K562 (cell line): ENCODE results near the gene ADGRB3. TPM values are rescaled to one million over a fixed set of nuclear protein-coding genes. Genes with fewer than 3 reads are reported as not detected.

Experiments used
- CHD7 ChIP-seq: fragments of 200-600 bp; sonication (generic); IDR thresholded peaks from one replicate; pipeline ENCODE4 v1.6.1; 2012; ENCODE audit warnings: mild to moderate bottlenecking, low read depth, low read length, inconsistent platforms
- DNMT1 ChIP-seq: fragments of 450-650 bp; IDR thresholded peaks from 2 replicates; pipeline ENCODE4 v1.6.1; 2016; ENCODE audit warnings: antibody characterized with exemption, mild to moderate bottlenecking
- EP400 ChIP-seq: fragments of 450-650 bp; IDR thresholded peaks from 2 replicates; pipeline ENCODE4 v1.6.1; 2017; ENCODE audit warnings: antibody characterized with exemption, mild to moderate bottlenecking, moderate library complexity
- FOXA1 ChIP-seq: fragments of 450-650 bp; IDR thresholded peaks from 2 replicates; pipeline ENCODE4 v1.6.1; 2016; ENCODE audit warnings: mild to moderate bottlenecking, borderline replicate concordance
- LEF1 ChIP-seq: fragments of 450-650 bp; IDR thresholded peaks from 2 replicates; pipeline ENCODE4 v1.6.1; 2016; ENCODE audit warnings: mild to moderate bottlenecking
- MIER1 ChIP-seq: fragments of 450-650 bp; IDR thresholded peaks from 2 replicates; pipeline ENCODE4 v1.6.1; 2016; ENCODE audit warnings: antibody characterized with exemption, mild to moderate bottlenecking, low read depth
- POLR2B ChIP-seq: fragments of 450-650 bp; IDR thresholded peaks from 2 replicates; pipeline ENCODE4 v1.6.1; 2018; ENCODE audit warnings: low read depth; ENCODE audit not compliant: partially characterized antibody
- PURB ChIP-seq: sonication (generic); formaldehyde crosslinking; IDR thresholded peaks from 2 replicates; pipeline ENCODE4 v1.9.0; 2021; ENCODE audit warnings: low read depth, mild to moderate bottlenecking, missing genetic modification reagents
- RCOR1 ChIP-seq, 2 experiments: IDR thresholded peaks; 2 replicates each; pipeline ENCODE4 v1.6.1; 2012; ENCODE audit warnings: low read depth in 2 of 2, low read length in 2 of 2, borderline replicate concordance in 1 of 2, improper control_type of control experiment in 1 of 2
- SIRT6 ChIP-seq: IDR thresholded peaks from one replicate; pipeline ENCODE4 v1.6.1; 2012; ENCODE audit warnings: low read depth, mild to moderate bottlenecking, control low read depth, inconsistent platforms, low read length, moderate library complexity
- TBP ChIP-seq: optimal IDR thresholded peaks from 2 replicates; pipeline ENCODE3; 2011; ENCODE audit warnings: low read depth, low read length, improper control_type of control experiment
- TRIM24 ChIP-seq, 2 experiments: fragments of 450-650 bp; IDR thresholded peaks; 2 replicates each; pipeline ENCODE4 v1.6.1; 2016
- ZBTB1 ChIP-seq: sonication (generic); formaldehyde crosslinking; IDR thresholded peaks from 2 replicates; pipeline ENCODE4 v1.8.1; 2023; ENCODE audit warnings: missing genetic modification reagents, low read depth, mild to moderate bottlenecking, borderline replicate concordance
- ZC3H8 ChIP-seq: fragments of 450-650 bp; IDR thresholded peaks from 2 replicates; pipeline ENCODE4 v1.6.1; 2017
- ZNF165 ChIP-seq: fragments of 250-450 bp; sonication (Bioruptor Pico); IDR thresholded peaks from 2 replicates; pipeline ENCODE4 v1.4.0; 2020; ENCODE audit warnings: borderline replicate concordance
- ZNF24 ChIP-seq: fragments of 450-650 bp; IDR thresholded peaks from 2 replicates; pipeline ENCODE4 v1.6.1; 2016
- polyA plus RNA-seq, 8 experiments: library from polyadenylated mRNA; depleted of rRNA in 4 of 8; stranded (reverse) in 5 of 8; unstranded in 3 of 8; fragments of >200 nt; fragmentation: Nextera tagmentation in 2 of 8; fragmentation: Illumina TruSeq in 1 of 8; extraction: Ambion mirVana in 2 of 8; extraction: Trizol in 1 of 8; gene quantifications; 2 replicates each; pipeline versions ENCODE4 v1.2.1 to v1.2.3, GENCODE V29; 2011 to 2014; ENCODE audit warnings: inconsistent platforms in 1 of 8, missing spikeins in 1 of 8
- total RNA-seq, 7 experiments: library from RNA; depleted of rRNA in 6 of 7; stranded (reverse); fragments of >200 nt in 6 of 7; fragmentation: Illumina TruSeq in 2 of 7; extraction: Trizol in 2 of 7; gene quantifications; 2 replicates each; pipeline versions ENCODE4 v1.2.1 to v1.2.3, GENCODE V29; 2011 to 2021; ENCODE audit warnings: low replicate concordance in 1 of 7

The ADGRB3 gene
- total and polyA plus RNA-seq, 9 of the 15 experiments (the other 6 are each of a cell fraction or from before 2014, with no cell fraction given): 0.90 to 7.8 (median 2.4) TPM

GRCh38 chr6:68653074-68653705, 18.1 kb downstream of the ADGRB3 start (continued):
- TF ChIP-seq CHD7: no peak
- no peak for TF ChIP-seq ZBTB1 (CRISPR knock-in tag)
- no peak for TF ChIP-seq MIER1
- TF ChIP-seq ZNF24: no peak
- TF ChIP-seq TRIM24 (IDR thresholded peaks at IDR 0.05): peak; percentile 71 to 80; a peak in 3 of 4 replicates
- TF ChIP-seq TBP: peak; percentile 56
- TF ChIP-seq FOXA1: no peak
- TF ChIP-seq ZNF165 (CRISPR knock-in tag): no peak
- peak; percentile 51 to 75; a peak in 3 of 4 replicates for TF ChIP-seq RCOR1 (IDR thresholded peaks at IDR 0.05; ENCODE audit: borderline replicate concordance in 1 of 2, low read depth in 2 of 2, low read length in 2 of 2)
- no peak for TF ChIP-seq DNMT1
- peak; percentile 43 for TF ChIP-seq POLR2B
- TF ChIP-seq LEF1: peak; percentile 68; the same call in 1 of the 2 replicates
- TF ChIP-seq PURB (CRISPR knock-in tag): no peak
- no peak for TF ChIP-seq ZC3H8
- no peak for TF ChIP-seq SIRT6
- peak; percentile 22; the same call in 1 of the 2 replicates for TF ChIP-seq EP400
